IPS DF 6.9 (cell line): ENCODE data around the gene TTC22.

Experiments
- DNase-seq: peaks from one replicate; pipeline ENCODE4 v3.0.0-alpha.2; 2013; ENCODE audit warnings: low read depth, low spot score
- H3K27ac ChIP-seq: one replicate; pipeline ENCODE4 v1.5.1; 2013; ENCODE audit warnings: low read length, control low read depth
- H3K27me3 ChIP-seq: 2 replicates; pipeline ENCODE4 v1.6.1; 2013; ENCODE audit warnings: mild to moderate bottlenecking, low read length; ENCODE audit not compliant: control insufficient read depth, insufficient read depth
- H3K36me3 ChIP-seq: 2 replicates; pipeline ENCODE4 v1.6.1; 2013; ENCODE audit warnings: low read length; ENCODE audit not compliant: control insufficient read depth, insufficient read depth
- H3K4me1 ChIP-seq: 2 replicates; pipeline ENCODE4 v1.6.1; 2013; ENCODE audit warnings: low read length; ENCODE audit not compliant: control insufficient read depth, insufficient read depth
- H3K4me3 ChIP-seq: 2 replicates; pipeline ENCODE4 v1.5.1; 2013; ENCODE audit warnings: mild to moderate bottlenecking, low read length
- H3K9me3 ChIP-seq: 2 replicates; pipeline ENCODE4 v1.6.1; 2013; ENCODE audit warnings: low read length, inconsistent platforms; ENCODE audit not compliant: control insufficient read depth, insufficient read depth
- WGBS: extraction: QIAGEN DNeasy Blood & Tissue Kit; methylation state at CpG from one replicate; pipeline ENCODE4 v1.1.7; 2013; ENCODE audit warnings: mixed read lengths, missing lambda C conversion rate; ENCODE audit not compliant: insufficient read length, insufficient coverage; 5-methylcytosine and 5-hydroxymethylcytosine counted together

The TTC22 gene

GRCh38 chr1:54843449-54843848 is 42.3 kb upstream of the TTC22 start:
- H3K4me1 ChIP-seq = no peaks in the 10 kb centered on the region
- H3K27ac ChIP-seq = no peak overlapping the region
- peaks cover 4% of the 10 kb centered on the region; the same call in 1 of the 2 replicates for H3K36me3 ChIP-seq
- H3K4me3 ChIP-seq = no peak overlapping the region
- H3K9me3 ChIP-seq = no peaks in the 10 kb centered on the region
- no CpG with 5 or more reads among the region's 5 CpGs for WGBS
- H3K27me3 ChIP-seq = no peaks in the 10 kb centered on the region
- no peak for DNase-seq

GRCh38 chr1:54842963-54843362 is 41.8 kb upstream of the TTC22 start:
- Histone ChIP-seq H3K27ac (no peak overlapping the region), H3K36me3 (peaks cover under 1% of the 10 kb centered on the region; the same call in 1 of the 2 replicates), H3K4me1 (no peaks in the 10 kb centered on the region), H3K27me3 (no peaks in the 10 kb centered on the region), H3K4me3 (no peak overlapping the region), H3K9me3 (no peaks in the 10 kb centered on the region)
- no peak for DNase-seq
- no CpG with 5 or more reads among the region's 9 CpGs for WGBS

- no peak for DNase-seq
- Histone ChIP-seq H3K9me3 (no peaks in the 10 kb centered on the region), H3K4me3 (no peak overlapping the region), H3K27me3 (no peaks in the 10 kb centered on the region), H3K36me3 (no peaks in the 10 kb centered on the region), H3K4me1 (no peaks in the 10 kb centered on the region), H3K27ac (no peak overlapping the region)
- no CpG with 5 or more reads among the region's 10 CpGs for WGBS
Observed at GRCh38 chr1:54842206-54842915, 41.2 kb upstream of the TTC22 start.

- Histone ChIP-seq H3K27ac (no peak overlapping the region), H3K4me3 (no peak overlapping the region), H3K27me3 (no peaks in the 10 kb centered on the region), H3K4me1 (peaks cover 2% of the 10 kb centered on the region; the same call in 1 of the 2 replicates), H3K9me3 (no peaks in the 10 kb centered on the region), H3K36me3 (no peaks in the 10 kb centered on the region)
- no CpG with 5 or more reads among the region's 2 CpGs for WGBS
- DNase-seq = no peak
Observed at GRCh38 chr1:54839824-54840223, 38.7 kb upstream of the TTC22 start.

DNA sequence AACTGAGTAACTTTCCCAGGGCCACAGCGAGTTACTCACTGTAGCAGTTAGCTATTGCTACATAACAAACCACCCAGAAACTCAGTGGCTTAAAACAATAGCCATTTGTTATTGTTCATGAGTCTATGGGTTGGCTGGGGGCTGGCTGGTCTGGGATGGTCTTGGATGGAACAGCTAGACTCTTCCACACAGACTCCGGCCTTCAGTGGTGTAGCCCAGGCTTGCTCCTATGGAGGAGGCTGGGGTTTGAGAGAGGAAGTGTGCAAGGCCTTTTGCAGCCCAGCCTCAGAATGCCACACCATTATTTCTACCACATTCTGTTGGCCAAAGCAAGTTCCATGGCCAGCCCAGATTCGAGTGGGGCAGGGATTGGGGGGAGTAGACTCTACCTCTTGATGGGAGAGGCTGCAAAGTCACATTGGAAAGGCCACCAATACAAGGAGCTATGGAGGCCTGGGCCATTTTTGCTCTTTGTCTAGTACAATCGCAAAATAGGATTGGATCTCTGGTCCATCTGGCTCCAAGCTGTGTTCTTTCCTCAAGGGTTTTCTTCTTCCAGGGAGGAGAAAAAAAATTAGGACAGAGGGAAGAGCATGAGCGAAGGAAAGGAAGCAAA is 37.5 kb upstream of the TTC22 start:
- no peak for DNase-seq
- no CpG with 5 or more reads among the region's 5 CpGs for WGBS
- Histone ChIP-seq H3K9me3 (no peaks in the 10 kb centered on the region), H3K27ac (no peak overlapping the region), H3K36me3 (no peaks in the 10 kb centered on the region), H3K4me1 (peaks cover 2% of the 10 kb centered on the region; the same call in 1 of the 2 replicates), H3K27me3 (no peaks in the 10 kb centered on the region), H3K4me3 (no peak overlapping the region)

DNA sequence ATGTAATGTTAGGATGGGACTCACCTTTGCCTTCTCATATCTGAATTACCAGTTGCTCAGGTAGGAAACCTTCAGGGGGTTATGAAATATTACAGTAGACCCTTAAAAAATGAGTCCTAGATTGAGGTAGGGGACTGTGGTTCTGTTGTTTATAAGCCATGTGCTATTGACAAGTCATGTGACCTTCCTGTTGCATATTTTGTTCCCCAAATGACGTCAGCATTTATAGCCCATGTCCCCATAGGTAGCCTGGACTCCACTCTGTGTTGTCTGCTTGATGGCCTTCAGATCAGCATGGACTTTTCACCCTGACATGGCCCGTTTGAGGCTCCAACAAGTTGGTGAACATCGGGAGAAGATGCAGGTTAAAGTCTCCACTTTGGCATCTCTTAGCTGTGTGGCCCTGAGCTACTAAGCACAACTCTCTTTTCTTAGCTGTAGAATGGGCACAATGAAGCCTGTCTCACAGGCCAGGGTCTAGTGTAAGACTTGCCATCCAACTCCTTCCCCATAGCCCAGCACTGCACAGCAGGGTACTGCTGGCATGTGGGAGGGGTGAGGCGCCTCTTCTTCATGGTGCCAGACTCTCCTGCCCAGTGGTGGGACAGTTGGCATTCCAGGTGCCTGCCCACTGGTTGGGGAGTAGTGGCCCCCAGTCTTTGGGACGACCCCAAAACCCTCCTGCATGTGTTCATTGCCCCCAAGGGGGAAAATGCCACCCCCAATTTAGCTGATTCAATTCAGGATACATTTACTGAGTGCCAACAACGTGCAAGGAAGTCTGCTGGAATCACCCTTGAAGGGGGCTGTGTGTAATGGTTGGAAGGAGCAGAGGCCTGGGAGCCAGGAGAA is 36.1 kb upstream of the TTC22 start:
- no peak overlapping the region for H3K4me3 ChIP-seq
- H3K27me3 ChIP-seq = no peaks in the 10 kb centered on the region
- no peak overlapping the region for H3K27ac ChIP-seq
- H3K4me1 ChIP-seq = peaks cover 2% of the 10 kb centered on the region; the same call in 1 of the 2 replicates
- H3K36me3 ChIP-seq = no peaks in the 10 kb centered on the region
- no CpG with 5 or more reads among the region's 6 CpGs for WGBS
- no peak for DNase-seq
- no peaks in the 10 kb centered on the region for H3K9me3 ChIP-seq

GRCh38 chr1:54836594-54836993 is 35.5 kb upstream of the TTC22 start:
- DNase-seq = no peak
- H3K4me3 ChIP-seq = no peak overlapping the region
- H3K36me3 ChIP-seq = no peaks in the 10 kb centered on the region
- no peaks in the 10 kb centered on the region for H3K9me3 ChIP-seq
- H3K27me3 ChIP-seq = no peaks in the 10 kb centered on the region
- no peak overlapping the region for H3K27ac ChIP-seq
- WGBS = no CpG with 5 or more reads among the region's 8 CpGs
- H3K4me1 ChIP-seq = peaks cover 2% of the 10 kb centered on the region; the same call in 1 of the 2 replicates

DNA sequence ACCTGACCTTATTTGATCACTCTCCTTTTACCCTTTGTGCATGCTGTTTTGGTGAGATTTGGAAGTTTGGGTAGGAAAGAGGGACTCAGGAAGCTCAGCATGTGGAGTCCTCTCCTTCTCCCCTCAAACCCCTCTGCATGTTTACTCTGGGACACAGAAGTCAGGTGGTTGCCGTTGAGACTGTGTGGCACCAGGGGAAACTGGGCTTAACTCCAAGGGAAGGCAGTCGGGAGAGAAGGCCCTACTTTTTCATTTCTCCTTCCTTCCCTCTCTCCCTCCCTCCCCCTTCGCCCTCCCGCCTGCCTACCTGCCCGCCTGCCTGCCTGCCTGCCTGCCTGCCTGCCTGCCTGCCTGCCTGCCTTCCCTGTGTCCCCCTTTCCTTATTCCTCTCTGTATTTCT is 34.8 kb upstream of the TTC22 start:
- Histone ChIP-seq H3K4me3 (no peak overlapping the region), H3K4me1 (peaks cover 2% of the 10 kb centered on the region; the same call in 1 of the 2 replicates), H3K36me3 (no peaks in the 10 kb centered on the region), H3K27me3 (no peaks in the 10 kb centered on the region), H3K27ac (no peak overlapping the region), H3K9me3 (no peaks in the 10 kb centered on the region)
- DNase-seq = no peak
- no CpG with 5 or more reads among the region's 5 CpGs for WGBS

DNA sequence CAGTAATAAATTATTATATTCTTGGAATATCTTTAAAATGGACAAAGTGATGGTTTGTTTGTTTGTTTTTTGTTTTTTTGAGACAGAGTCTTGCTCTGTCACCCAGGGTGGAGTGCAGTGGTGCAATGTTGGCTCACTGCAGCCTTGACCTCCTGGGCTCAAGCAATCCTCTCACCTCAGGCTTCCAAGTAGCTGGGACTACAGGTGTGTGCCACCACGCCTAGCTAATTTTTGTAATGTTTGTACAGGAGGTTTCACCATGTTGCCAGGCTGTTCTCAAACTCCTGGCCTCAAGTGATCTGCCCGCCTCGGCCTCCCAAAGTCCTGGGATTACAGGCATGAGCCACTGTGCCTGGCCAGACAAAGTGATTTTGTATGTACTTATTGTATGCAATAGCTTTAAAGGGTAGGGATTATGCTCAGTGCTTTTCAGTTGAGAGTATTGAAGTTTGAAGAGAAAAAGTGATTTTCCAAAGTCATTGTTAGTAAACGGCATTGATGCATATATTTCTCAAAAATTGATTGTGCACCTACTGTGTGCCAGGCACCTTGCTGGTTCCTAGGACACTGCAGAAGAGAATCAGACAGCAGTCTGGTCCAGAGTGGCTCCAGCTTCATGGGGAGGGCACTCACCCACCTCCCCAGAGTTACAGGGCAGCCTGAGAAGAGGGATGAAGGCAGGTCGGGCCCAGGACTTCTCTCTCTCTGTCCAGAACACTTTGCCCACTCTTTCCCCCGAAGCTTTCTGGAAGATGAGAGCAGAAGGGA is 34.2 kb upstream of the TTC22 start:
- Histone ChIP-seq H3K27ac (no peak overlapping the region), H3K36me3 (no peaks in the 10 kb centered on the region), H3K27me3 (no peaks in the 10 kb centered on the region), H3K4me1 (peaks cover 2% of the 10 kb centered on the region; the same call in 1 of the 2 replicates), H3K4me3 (no peak overlapping the region), H3K9me3 (no peaks in the 10 kb centered on the region)
- WGBS = no CpG with 5 or more reads among the region's 6 CpGs
- no peak for DNase-seq
